ENCODE measurements around the gene PITPNC1.

The PITPNC1 gene

GRCh38 chr17:67434061-67434525 is 57.0 kb downstream of the PITPNC1 start:
- no peak for DNase-seq (ENCODE audit: low spot score)

- DNase-seq (ENCODE audit: low spot score) = no peak
These were observed 58.0 kb downstream of the PITPNC1 start for GRCh38 chr17:67435122-67435521.

GRCh38 chr17:67435786-67436185 is 58.7 kb downstream of the PITPNC1 start:
- DNase-seq (ENCODE audit: low spot score) = no peak

- no peak for DNase-seq (ENCODE audit: low spot score)
These were observed 59.2 kb downstream of the PITPNC1 start for GRCh38 chr17:67436233-67436632.

- DNase-seq (ENCODE audit: low spot score) = no peak
These were observed 61.6 kb downstream of the PITPNC1 start for GRCh38 chr17:67438667-67439066.

- no peak for DNase-seq (ENCODE audit: low spot score)
These were observed 62.2 kb downstream of the PITPNC1 start for GRCh38 chr17:67439269-67439668.

DNA sequence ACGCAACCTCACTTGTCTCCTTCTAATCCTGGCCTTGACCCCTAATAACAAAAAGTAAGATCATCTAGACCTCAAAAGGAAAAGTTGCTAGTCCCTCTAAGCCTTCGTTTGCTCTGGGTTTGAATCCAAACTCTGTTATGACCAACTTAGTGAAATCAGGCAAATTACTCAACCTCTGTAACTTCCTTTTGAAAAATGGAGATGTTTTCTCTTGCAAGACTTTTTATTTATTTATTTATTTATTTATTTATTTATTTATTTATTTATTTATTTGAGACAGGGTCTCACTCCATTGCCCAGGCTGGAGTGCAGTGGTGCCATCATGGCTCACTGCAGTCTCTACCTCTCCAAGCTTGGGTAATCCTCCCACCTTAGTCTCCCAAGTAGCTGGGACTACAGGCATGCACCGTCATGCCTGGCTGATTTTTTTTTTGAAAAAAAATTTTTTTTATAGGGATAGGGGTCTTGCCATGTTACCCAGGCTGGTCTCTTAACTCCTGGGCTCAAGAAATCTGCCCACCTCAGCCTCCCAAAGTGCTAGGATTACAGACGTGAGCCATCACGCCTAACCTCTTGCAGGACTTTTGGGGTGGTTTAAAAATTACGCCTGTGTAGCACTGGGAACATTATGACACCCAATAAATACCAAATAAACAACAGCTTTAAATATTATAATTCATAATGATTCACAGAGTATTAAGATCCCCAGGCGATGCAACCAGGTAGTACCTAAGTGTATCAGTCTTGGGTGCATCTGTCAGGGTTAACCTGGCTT is 63.4 kb downstream of the PITPNC1 start:
- DNase-seq (ENCODE audit: low spot score) = no peak

DNA sequence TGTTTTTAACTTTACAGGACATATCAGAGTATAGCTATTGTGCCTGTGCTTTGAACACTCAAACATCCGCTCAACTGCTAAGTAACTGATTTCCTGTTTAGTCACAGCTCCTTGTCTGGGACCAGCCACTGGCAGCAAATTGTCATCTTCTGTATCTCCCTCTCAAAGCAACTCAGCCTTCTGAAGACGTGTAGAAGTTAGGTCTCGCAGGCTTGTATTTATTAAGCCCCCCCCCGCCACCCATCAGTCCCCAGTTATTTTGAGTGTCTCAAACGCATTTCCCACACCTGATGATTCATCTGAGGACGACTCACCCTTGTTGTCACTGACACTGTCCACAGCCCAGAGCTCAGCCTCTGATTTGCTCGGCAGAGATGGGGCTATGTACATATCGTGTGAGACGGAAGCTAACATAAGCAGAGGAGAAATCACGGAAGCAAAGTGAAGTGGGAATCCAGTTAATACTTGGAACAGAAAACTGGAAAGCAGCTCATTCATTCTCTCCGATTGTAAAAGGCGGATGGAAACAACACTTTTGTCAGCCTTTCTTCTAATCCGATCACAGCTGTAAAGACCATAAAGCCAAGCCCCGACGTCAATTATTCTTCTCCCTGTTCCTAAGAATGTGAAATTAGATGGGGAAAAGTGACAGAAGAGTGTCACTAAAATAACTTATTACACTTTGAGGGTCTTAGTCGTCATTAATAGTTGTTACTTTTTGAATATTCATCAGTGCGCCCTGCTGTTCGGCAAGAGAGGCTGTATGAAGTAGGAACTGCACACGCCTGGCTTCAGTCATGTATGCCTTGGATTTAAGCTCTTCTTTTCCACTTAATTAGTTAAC is 64.2 kb downstream of the PITPNC1 start:
- DNase-seq (ENCODE audit: low spot score) = no peak

GRCh38 chr17:67441896-67442219 is 64.8 kb downstream of the PITPNC1 start:
- no peak for DNase-seq (ENCODE audit: low spot score)

DNA sequence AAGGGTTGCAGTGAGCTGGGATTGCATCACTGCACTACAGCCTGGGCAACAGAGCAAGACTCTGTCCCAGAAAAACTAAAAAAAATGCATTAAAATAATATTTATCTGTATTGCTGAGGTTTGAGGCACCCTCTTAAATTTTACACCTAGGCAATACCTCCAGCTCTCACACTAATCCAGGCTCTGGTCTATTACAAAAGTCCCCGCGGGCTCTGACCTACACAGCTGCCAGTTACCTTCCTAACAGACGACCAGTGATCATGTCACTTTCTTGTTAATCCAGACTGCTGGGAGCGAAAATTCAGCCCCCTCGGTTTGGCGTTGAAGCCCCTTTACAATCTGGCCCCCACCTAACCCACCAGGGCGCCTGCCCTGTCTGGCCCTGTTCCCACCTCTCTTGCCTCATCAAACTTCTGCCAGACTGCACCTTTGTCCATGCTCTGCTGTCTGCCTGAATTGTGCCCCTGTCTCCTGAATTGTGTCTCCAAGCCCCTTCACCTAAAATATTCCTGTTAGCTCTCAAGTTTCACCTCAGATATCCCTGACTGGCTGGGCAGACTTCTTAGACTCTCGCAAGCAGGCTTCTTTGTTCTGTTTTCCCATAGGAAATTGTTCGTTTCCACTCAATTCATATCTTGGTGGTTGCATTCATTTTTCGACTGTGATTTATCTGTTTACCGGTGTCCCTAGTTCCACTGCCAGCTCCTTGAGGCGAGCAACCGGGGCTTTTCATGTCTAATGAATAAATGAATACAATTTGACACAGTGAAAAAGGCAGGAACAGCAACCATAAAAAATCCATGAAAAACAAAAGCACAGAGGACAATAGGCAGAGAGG is 65.9 kb downstream of the PITPNC1 start:
- DNase-seq (ENCODE audit: low spot score) = no peak

DNA sequence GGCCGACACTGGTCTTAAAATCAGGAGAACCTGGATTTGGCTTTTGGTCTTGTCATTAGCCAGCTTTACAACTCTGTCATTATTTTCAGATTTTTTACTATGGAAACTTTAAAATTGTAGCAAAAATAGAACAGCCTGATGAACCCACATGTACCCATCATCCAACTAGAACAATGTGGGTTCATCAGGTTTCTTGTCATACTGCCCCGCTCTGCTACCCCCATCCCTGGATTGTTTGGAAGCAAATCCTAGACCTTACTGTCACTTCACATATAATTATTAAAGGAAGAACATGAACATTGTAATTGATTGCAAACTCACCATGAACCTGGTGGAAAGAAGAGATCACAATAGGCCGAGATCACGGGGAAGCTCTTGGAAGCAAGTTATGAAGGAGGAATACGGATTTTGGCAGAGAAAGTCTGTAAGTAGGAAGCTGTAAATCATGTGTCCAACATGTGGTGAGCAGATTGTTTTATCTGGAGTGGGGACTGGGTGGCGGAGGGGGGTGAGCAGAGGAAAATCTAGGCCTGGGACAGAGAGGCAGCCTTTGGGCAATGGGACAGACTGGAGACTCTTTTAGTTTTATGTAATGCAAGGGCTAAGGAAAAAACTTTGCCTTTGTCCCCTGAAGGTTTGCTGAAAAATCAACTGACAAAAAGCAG is 67.0 kb downstream of the PITPNC1 start:
- DNase-seq (ENCODE audit: low spot score) = no peak

- DNase-seq (ENCODE audit: low spot score) = no peak
These were observed 71.4 kb downstream of the PITPNC1 start for GRCh38 chr17:67448449-67448848.

GRCh38 chr17:67449065-67449464 is 72.0 kb downstream of the PITPNC1 start:
- no peak for DNase-seq (ENCODE audit: low spot score)

DNA sequence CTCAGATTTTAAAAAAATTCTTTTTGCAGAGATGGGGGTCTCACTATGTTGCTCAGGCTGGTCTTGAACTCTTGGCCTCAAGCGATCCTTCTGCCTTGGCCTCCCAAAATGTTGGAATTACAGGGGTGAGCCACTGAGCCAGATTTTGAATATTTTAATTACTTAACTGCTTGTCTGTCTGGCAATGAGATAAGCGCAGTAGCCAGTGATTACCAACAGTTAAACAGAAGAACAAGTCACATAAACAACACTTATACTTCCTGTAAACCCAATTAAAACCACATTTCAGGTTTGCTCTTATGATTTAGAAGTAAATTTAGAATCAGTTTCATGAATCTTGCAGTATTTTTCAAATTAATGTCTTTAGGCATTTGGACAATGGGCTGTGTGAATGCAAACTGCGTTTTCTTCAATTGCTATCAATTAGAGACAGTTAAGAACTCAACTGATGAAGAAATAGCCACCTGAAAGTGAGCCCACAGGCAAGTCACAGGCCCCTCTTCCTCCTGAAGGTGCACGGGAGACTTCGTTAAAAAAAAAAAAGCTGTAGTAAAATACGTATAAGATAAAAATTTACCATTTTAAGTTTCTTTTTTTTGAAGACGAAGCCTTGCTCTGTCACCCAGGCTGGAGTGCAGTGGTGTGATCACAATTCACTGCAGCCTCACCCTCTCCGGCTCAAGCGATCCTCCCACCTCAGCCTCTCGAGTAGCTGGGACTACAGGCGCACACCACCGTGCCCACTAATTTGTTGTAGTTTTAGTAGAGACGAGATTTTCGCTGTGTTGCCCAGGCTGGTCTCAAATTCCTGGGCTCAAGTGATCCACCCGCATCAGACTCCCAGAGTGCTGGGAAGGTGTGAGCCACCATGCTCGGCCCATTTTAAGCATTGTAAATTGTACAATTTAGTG is 73.0 kb downstream of the PITPNC1 start:
- DNase-seq (ENCODE audit: low spot score) = no peak

GRCh38 chr17:67452681-67453554 is 75.8 kb downstream of the PITPNC1 start:
- no peak for DNase-seq (ENCODE audit: low spot score)

GRCh38 chr17:67456103-67456502 is 79.0 kb downstream of the PITPNC1 start:
- DNase-seq (ENCODE audit: low spot score) = no peak

GRCh38 chr17:67456889-67457288 is 79.8 kb downstream of the PITPNC1 start:
- DNase-seq (ENCODE audit: low spot score) = no peak

GRCh38 chr17:67458203-67458602 is 81.1 kb downstream of the PITPNC1 start:
- DNase-seq (ENCODE audit: low spot score) = no peak

DNA sequence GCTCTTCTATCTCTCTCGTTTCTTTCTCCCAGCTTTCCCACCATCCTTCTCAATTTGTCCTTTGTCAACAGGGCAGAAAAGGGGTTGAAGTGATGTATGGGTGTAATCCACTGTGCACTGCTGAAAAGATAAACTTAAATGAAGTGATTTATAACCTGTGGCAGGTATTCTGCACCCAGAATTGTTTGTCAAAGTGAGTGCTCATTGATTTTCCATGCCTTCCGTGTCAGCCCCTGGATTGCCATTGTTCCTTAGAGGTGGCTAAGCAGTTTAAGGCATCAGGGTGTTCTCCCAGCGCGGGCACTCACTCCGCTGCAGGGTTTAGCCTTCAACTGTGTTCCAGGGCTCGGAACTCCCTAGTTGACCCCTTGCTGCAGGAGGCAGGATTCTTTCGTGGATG is 82.9 kb downstream of the PITPNC1 start:
- no peak for DNase-seq (ENCODE audit: low spot score)
